SIG-M5 treated with dmso at 0.1 percent for 504 hours (cell line): ENCODE results near the gene VPS72.
A peak's percentile ranks its signal among the peaks of the same experiment; 100 is the strongest.

Experiments
- DNase-seq: peaks from one replicate; lab custom pipeline; 2025; ENCODE audit not compliant: unreplicated experiment; lab: John Stamatoyannopoulos, UW

The VPS72 gene

GRCh38 chr1:151187205-151187604, 2.8 kb downstream of the VPS72 start:
- DNase-seq = no peak

GRCh38 chr1:151184211-151184610, 5.8 kb downstream of the VPS72 start:
- no peak for DNase-seq

GRCh38 chr1:151176514-151177045, 13.4 kb downstream of the VPS72 start:
- DNase-seq = no peak

GRCh38 chr1:151175863-151176262, 14.1 kb downstream of the VPS72 start, which contains the start of gene TMOD4:
TMOD4 (minus strand) TSS chr1:151175981; CDS start chr1:151174875, 1,106 bp downstream.
- DNase-seq = peak; percentile 72

- no peak for DNase-seq
These were observed 14.8 kb downstream of the VPS72 start for GRCh38 chr1:151175041-151175741.

- DNase-seq = no peak
These were observed 18.8 kb downstream of the VPS72 start for GRCh38 chr1:151171190-151171589.

GRCh38 chr1:151167116-151167515, 22.9 kb downstream of the VPS72 start:
- no peak for DNase-seq

GRCh38 chr1:151166505-151166956, 23.5 kb downstream of the VPS72 start:
- peak; percentile 59 for DNase-seq

- DNase-seq = peak; percentile 100
These were observed 24.1 kb downstream of the VPS72 start, which contains the start of the genes LYSMD1 and SCNM1 for GRCh38 chr1:151165738-151166504. LYSMD1 (minus strand) TSS chr1:151165902; CDS start chr1:151165258, 644 bp downstream. SCNM1 (plus strand) TSS chr1:151166144; CDS start chr1:151166153, 9 bp downstream.

GRCh38 chr1:151165281-151165737, 24.7 kb downstream of the VPS72 start:
- peak; percentile 56 for DNase-seq

GRCh38 chr1:151164732-151165280, 25.2 kb downstream of the VPS72 start:
- no peak for DNase-seq

GRCh38 chr1:151159373-151159772, 30.6 kb downstream of the VPS72 start:
- DNase-seq = peak; percentile 70

- no peak for DNase-seq
These were observed 31.2 kb downstream of the VPS72 start for GRCh38 chr1:151158751-151159251.

GRCh38 chr1:151158326-151158725, 31.7 kb downstream of the VPS72 start:
- DNase-seq = peak; percentile 86

- DNase-seq = peak; percentile 98
These were observed 32.9 kb downstream of the VPS72 start for GRCh38 chr1:151157067-151157531.

GRCh38 chr1:151156515-151156819, 33.5 kb downstream of the VPS72 start, which contains the start of gene TNFAIP8L2:
TNFAIP8L2 (plus strand) TSS chr1:151156649; CDS start chr1:151158698, 2,049 bp downstream.
- DNase-seq = peak; percentile 94

GRCh38 chr1:151147665-151148064, 42.3 kb downstream of the VPS72 start:
- no peak for DNase-seq

GRCh38 chr1:151147132-151147503, 42.9 kb downstream of the VPS72 start:
- no peak for DNase-seq

GRCh38 chr1:151146412-151147131, 43.4 kb downstream of the VPS72 start, which contains the start of gene SEMA6C:
SEMA6C (minus strand) TSS chr1:151146631; CDS start chr1:151142621, 4,010 bp downstream.
- DNase-seq = peak; percentile 93

GRCh38 chr1:151146072-151146411, 44.0 kb downstream of the VPS72 start:
- no peak for DNase-seq
